Measurements from ENCODE around the gene OSMR.

GRCh38 chr5:38806775-38807258, 39.0 kb upstream of the OSMR start:
- TF ChIP-seq, protein P1, sequence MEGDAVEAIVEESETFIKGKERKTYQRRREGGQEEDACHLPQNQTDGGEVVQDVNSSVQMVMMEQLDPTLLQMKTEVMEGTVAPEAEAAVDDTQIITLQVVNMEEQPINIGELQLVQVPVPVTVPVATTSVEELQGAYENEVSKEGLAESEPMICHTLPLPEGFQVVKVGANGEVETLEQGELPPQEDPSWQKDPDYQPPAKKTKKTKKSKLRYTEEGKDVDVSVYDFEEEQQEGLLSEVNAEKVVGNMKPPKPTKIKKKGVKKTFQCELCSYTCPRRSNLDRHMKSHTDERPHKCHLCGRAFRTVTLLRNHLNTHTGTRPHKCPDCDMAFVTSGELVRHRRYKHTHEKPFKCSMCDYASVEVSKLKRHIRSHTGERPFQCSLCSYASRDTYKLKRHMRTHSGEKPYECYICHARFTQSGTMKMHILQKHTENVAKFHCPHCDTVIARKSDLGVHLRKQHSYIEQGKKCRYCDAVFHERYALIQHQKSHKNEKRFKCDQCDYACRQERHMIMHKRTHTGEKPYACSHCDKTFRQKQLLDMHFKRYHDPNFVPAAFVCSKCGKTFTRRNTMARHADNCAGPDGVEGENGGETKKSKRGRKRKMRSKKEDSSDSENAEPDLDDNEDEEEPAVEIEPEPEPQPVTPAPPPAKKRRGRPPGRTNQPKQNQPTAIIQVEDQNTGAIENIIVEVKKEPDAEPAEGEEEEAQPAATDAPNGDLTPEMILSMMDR (conservative IDR thresholded peaks at IDR 0.05), result no peak
- no peak for TF ChIP-seq ZFX (IDR thresholded peaks at IDR 0.05)

All from C4-2B (cell line).